Fibroblast of skin of left quadriceps (primary cell): Measurements from ENCODE around the gene DAAM2.

ENCODE experiments used
- DNase-seq, 2 experiments: peaks; one replicate each; pipeline ENCODE4 v3.0.0-alpha.2; 2013; ENCODE audit warnings: low read depth in 2 of 2

DAAM2 gene

GRCh38 chr6:39885691-39886090 lies 93.5 kb downstream of the DAAM2 start:
- no peak for DNase-seq

GRCh38 chr6:39886871-39887270 lies 94.7 kb downstream of the DAAM2 start:
- DNase-seq = no peak

- DNase-seq = peak; percentile 23 to 30
These were observed 95.7 kb downstream of the DAAM2 start for GRCh38 chr6:39887692-39888450.

GRCh38 chr6:39889229-39889628 lies 97.1 kb downstream of the DAAM2 start:
- DNase-seq = no peak

- no peak for DNase-seq
These were observed 99.2 kb downstream of the DAAM2 start for GRCh38 chr6:39891353-39891752.

GRCh38 chr6:39891976-39892375 lies 99.8 kb downstream of the DAAM2 start:
- no peak for DNase-seq

- DNase-seq = peak; percentile 21 to 34
These were observed 100.4 kb downstream of the DAAM2 start for GRCh38 chr6:39892490-39893129.

- no peak for DNase-seq
These were observed 101.1 kb downstream of the DAAM2 start for GRCh38 chr6:39893286-39893685.

GRCh38 chr6:39896701-39897100 lies 104.5 kb downstream of the DAAM2 start:
- no peak for DNase-seq

- DNase-seq = no peak
These were observed 105.5 kb downstream of the DAAM2 start for GRCh38 chr6:39897698-39898097.

GRCh38 chr6:39898625-39899024 lies 106.4 kb downstream of the DAAM2 start:
- no peak for DNase-seq

- DNase-seq = no peak
These were observed 107.5 kb downstream of the DAAM2 start for GRCh38 chr6:39899554-39900295.

GRCh38 chr6:39901116-39901655 lies 109.0 kb downstream of the DAAM2 start:
- DNase-seq = no peak

- DNase-seq = no peak
These were observed 109.5 kb downstream of the DAAM2 start for GRCh38 chr6:39901670-39902069.

- no peak for DNase-seq
These were observed 110.0 kb downstream of the DAAM2 start for GRCh38 chr6:39902136-39902535.

- DNase-seq = no peak
These were observed 110.8 kb downstream of the DAAM2 start for GRCh38 chr6:39902786-39903465.

GRCh38 chr6:39903656-39904055 lies 111.5 kb downstream of the DAAM2 start:
- DNase-seq = no peak

- DNase-seq = no peak
These were observed 112.9 kb downstream of the DAAM2 start for GRCh38 chr6:39904946-39905639.

GRCh38 chr6:39905640-39905975 lies 113.4 kb downstream of the DAAM2 start:
- DNase-seq = no peak

GRCh38 chr6:39906318-39906761 lies 114.2 kb downstream of the DAAM2 start:
- no peak for DNase-seq

GRCh38 chr6:39907871-39908575 lies 115.8 kb downstream of the DAAM2 start:
- no peak for DNase-seq
